GM12878 (cell line): Measurements from ENCODE around the gene BBX.

Experiments
- CHD4 ChIP-seq: fragments of 200-600 bp; sonication (generic); IDR thresholded peaks from 2 replicates; pipeline ENCODE4 v1.6.1; 2016; ENCODE audit warnings: mild to moderate bottlenecking
- EZH2 ChIP-seq: IDR thresholded peaks from 2 replicates; pipeline ENCODE4 v1.6.1; 2012; ENCODE audit warnings: low read depth, mild to moderate bottlenecking, control low read depth, inconsistent platforms, low read length, borderline replicate concordance; ENCODE audit not compliant: control insufficient read depth
- POLR2A ChIP-seq: IDR thresholded peaks from 2 replicates; pipeline ENCODE4 v1.6.1; 2011; ENCODE audit warnings: low read depth, mild to moderate bottlenecking, low read length

- TF ChIP-seq CHD4, result no peak
- TF ChIP-seq POLR2A, result no peak
- no peak for TF ChIP-seq EZH2
Measured at GRCh38 chr3:107826727-107827126, 304.0 kb downstream of the BBX start.
